ENCODE data around the gene HSD17B1. TPM values are rescaled to one million over a fixed set of nuclear protein-coding genes. Genes with fewer than 3 reads are reported as not detected.

Gene HSD17B1
- polyA plus RNA-seq, 3 donors from 2014 or later: 0.99 to 1.9 TPM; not detected in 1

DNA sequence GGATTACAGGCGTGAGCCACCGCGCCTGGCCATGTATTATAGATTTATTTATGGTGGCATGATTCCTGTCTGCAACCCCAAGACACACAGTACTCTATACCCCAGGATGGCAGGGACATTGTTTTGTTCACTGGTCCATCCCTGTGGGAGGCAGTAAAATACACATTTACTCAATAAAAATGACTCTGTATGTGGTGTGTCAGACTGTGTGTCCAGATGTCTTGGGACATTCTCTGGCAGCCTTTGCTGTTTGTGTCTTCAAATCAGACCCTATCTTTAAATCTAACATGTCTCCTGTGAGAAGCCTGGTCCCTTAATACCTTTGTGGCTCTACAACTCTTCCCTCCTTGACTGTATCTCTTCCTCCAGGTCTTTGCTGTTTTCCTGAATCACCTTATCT, 7.5 kb downstream of the HSD17B1 start:
- DNase-seq: no peak
- Mint-ChIP-seq H3K9me3 (no peaks in the 10 kb centered on the region), H3K4me1 (peaks cover 36 to 37% of the 10 kb centered on the region in 2 donors), H3K36me3 (peaks cover 0 to 6% (median 0%) of the 10 kb centered on the region in 3 donors), H3K27me3 (ENCODE audit: low read depth in 3 of 3) (peaks cover 8 to 13% (median 11%) of the 10 kb centered on the region in 3 donors), H3K27ac (peak overlapping the region in 3 of 6 donors; percentile 8 to 88 (median 22)), H3K4me3 (peak overlapping the region in 3 of 5 donors; percentile 62 to 77 (median 72))

DNA sequence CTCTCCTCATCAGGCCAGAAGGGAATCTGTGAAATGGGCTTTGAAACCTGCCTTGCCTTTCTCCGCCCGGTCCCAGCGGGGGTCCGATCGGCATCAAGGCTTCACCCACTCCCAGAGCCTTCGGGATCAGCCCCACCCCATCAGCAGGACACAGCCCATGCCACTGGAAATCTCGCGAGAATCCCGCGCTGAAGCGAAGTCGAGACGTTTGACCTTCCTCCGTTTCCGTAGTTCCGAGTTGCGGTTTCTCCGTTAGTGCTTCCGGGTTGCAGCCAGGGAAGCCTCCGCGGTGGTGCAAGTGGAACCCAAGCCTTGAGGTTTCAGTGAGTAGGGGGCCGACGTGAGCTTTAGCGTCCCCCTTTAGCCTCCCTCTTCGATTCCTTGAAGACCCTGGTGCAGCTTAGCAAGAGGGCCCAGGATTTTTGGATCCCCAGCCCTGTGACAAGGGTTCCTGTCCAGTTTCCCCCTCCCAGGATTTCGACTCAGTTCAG, 9.2 kb downstream of the HSD17B1 start, which contains the start of gene COASY:
COASY (plus strand) TSS at position 252 of the 491 bp plus-strand sequence. CDS start 475 bp downstream, outside the sequence.
- H3K4me3 Mint-ChIP-seq: peak within 1 kb of the TSS; percentile 91 to 95 (median 92)
- H3K4me1 Mint-ChIP-seq: peaks cover 40 to 42% of the 10 kb centered on the region in 2 donors
- DNase-seq: peak; percentile 88 to 92 (median 91)
- H3K27me3 Mint-ChIP-seq (ENCODE audit: low read depth in 3 of 3): peaks cover 15 to 18% (median 18%) of the 10 kb centered on the region in 3 donors
- peak within 1 kb of the TSS; percentile 85 to 97 (median 94) for H3K27ac Mint-ChIP-seq
- peaks cover 0 to 6% (median 0%) of the 10 kb centered on the region in 3 donors for H3K36me3 Mint-ChIP-seq
- no peaks in the 10 kb centered on the region for H3K9me3 Mint-ChIP-seq

DNA sequence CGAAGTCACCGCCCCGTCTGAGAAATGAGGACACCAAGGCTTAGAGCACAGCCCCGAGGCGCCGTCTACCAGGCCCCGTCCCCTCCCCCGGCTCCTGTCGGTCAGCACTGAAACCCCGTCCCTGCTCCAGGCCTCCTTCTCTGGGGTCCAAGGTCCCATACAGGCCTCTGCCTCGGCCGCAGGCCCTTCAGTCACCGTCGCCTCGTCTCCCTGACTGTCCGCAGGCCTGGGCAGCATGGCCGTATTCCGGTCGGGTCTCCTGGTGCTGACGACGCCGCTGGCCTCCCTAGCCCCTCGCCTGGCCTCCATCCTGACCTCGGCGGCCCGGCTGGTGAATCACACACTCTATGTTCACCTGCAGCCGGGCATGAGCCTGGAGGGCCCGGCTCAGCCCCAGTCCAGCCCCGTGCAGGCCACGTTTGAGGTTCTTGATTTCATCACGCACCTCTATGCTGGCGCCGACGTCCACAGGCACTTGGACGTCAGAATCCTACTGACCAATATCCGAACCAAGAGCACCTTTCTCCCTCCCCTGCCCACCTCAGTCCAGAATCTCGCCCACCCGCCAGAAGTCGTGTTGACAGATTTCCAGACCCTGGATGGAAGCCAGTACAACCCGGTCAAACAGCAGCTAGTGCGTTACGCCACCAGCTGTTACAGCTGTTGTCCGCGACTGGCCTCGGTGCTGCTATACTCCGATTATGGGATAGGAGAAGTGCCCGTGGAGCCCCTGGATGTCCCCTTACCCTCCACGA, 9.8 kb downstream of the HSD17B1 start:
- Mint-ChIP-seq H3K36me3 (peaks cover 0 to 6% (median 0%) of the 10 kb centered on the region in 3 donors), H3K4me1 (peaks cover 43 to 44% of the 10 kb centered on the region in 2 donors), H3K4me3 (peak overlapping the region; percentile 91 to 95 (median 92)), H3K27ac (peak overlapping the region; percentile 85 to 97 (median 94)), H3K27me3 (ENCODE audit: low read depth in 3 of 3) (peaks cover 17 to 24% (median 22%) of the 10 kb centered on the region in 3 donors), H3K9me3 (no peaks in the 10 kb centered on the region)
- DNase-seq: no peak

DNA sequence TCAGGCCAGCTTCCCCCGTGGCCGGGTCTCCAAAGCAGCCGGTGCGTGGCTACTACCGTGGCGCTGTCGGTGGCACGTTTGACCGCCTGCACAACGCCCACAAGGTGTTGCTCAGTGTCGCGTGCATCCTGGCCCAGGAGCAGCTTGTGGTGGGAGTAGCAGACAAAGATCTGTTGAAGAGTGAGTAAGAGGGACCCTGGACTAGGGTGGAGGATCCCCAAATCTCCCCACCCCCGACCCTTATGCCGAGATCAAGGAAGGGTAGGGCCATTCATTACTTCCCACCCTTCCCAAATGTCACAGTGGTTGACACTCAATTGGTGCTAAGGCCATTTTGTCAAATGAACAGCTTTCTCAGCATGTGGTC, 10.4 kb downstream of the HSD17B1 start:
- Mint-ChIP-seq H3K36me3 (peaks cover 0 to 9% (median 0%) of the 10 kb centered on the region in 3 donors), H3K27ac (peak overlapping the region in 5 of 6 donors; percentile 69 to 97 (median 85)), H3K4me1 (peaks cover 47 to 49% of the 10 kb centered on the region in 2 donors), H3K27me3 (ENCODE audit: low read depth in 3 of 3) (peaks cover 17 to 25% (median 22%) of the 10 kb centered on the region in 3 donors), H3K4me3 (peak overlapping the region; percentile 91 to 95 (median 92)), H3K9me3 (no peaks in the 10 kb centered on the region)
- no peak for DNase-seq

DNA sequence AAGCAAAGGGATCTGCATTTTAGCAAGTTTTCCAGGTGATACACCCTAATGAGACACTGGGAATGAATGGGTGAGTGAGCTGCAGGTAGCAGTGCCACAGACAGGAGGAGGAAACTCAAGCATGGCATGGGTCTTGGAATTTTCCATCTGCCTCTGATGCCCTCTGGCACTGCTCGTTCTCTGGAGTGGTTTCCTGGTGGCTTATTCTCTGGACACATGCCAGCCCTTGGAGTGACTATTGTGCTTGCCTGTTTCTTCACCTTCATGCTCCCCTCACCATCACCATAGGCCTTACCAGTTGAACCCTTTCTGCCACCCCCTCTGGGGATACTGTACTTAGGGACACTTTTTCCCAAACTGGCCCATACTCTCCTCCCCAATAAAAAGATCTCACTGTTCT, 10.8 kb downstream of the HSD17B1 start:
- peaks cover 49 to 51% of the 10 kb centered on the region in 2 donors for H3K4me1 Mint-ChIP-seq
- H3K9me3 Mint-ChIP-seq: no peaks in the 10 kb centered on the region
- no peak for DNase-seq
- peaks cover 0 to 9% (median 0%) of the 10 kb centered on the region in 3 donors for H3K36me3 Mint-ChIP-seq
- peaks cover 17 to 25% (median 22%) of the 10 kb centered on the region in 3 donors for H3K27me3 Mint-ChIP-seq (ENCODE audit: low read depth in 3 of 3)
- peak overlapping the region; percentile 47 to 91 (median 86) for H3K27ac Mint-ChIP-seq
- peak overlapping the region; percentile 76 to 93 (median 92) for H3K4me3 Mint-ChIP-seq

DNA sequence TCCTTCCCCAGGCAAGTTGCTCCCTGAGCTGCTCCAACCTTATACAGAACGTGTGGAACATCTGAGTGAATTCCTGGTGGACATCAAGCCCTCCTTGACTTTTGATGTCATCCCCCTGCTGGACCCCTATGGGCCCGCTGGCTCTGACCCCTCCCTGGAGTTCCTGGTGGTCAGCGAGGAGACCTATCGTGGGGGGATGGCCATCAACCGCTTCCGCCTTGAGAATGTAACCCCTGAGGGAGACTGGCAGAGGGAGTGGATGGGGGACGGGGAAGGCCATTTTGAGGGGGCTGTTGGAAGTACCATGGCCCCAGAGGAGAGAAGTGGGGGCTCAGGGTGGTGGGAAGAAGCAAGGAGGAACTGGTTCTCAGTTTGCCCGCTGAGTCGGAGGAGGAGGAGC, 11.2 kb downstream of the HSD17B1 start:
- H3K4me3 Mint-ChIP-seq: peak overlapping the region; percentile 76 to 93 (median 92)
- H3K36me3 Mint-ChIP-seq: peaks cover 0 to 12% (median 0%) of the 10 kb centered on the region in 3 donors
- peaks cover 53% of the 10 kb centered on the region in 2 donors for H3K4me1 Mint-ChIP-seq
- peak overlapping the region in 5 of 6 donors; percentile 47 to 87 (median 75) for H3K27ac Mint-ChIP-seq
- DNase-seq: no peak
- peaks cover 17 to 26% (median 22%) of the 10 kb centered on the region in 3 donors for H3K27me3 Mint-ChIP-seq (ENCODE audit: low read depth in 3 of 3)
- H3K9me3 Mint-ChIP-seq: no peaks in the 10 kb centered on the region

DNA sequence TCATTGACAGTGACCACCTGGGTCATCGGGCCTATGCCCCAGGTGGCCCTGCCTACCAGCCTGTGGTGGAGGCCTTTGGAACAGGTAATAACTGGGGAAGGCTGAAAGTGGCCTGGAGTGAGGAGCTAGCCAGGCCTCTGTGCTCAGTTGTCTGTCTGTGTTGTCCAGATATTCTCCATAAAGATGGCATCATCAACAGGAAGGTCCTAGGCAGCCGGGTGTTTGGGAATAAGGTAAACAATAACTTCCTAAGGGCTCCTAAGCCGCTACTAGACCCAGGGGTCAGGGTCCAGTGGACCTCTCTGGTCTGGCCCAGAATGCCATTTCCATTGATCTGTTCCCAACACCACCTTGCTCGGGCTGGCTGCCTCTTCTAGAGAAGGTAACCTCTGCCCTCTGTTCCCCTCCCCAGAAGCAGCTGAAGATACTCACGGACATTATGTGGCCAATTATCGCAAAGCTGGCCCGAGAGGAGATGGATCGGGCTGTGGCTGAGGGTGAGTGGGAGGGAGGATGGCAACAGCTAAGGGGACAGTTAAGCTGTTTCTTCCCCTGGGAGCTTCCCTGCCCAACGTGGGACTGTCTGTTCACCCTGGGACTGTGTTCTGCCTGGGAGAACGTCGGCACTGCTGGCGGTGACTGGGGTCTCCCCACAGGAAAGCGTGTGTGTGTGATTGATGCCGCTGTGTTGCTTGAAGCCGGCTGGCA, 12.2 kb downstream of the HSD17B1 start:
- Mint-ChIP-seq H3K9me3 (no peaks in the 10 kb centered on the region), H3K27me3 (ENCODE audit: low read depth in 3 of 3) (peaks cover 17 to 26% (median 19%) of the 10 kb centered on the region in 3 donors), H3K4me3 (peak overlapping the region; percentile 18 to 52 (median 43)), H3K36me3 (peaks cover 0 to 12% (median 0%) of the 10 kb centered on the region in 3 donors), H3K27ac (peak overlapping the region in 4 of 6 donors; percentile 17 to 88 (median 56)), H3K4me1 (peaks cover 54 to 57% of the 10 kb centered on the region in 2 donors)
- DNase-seq: no peak

DNA sequence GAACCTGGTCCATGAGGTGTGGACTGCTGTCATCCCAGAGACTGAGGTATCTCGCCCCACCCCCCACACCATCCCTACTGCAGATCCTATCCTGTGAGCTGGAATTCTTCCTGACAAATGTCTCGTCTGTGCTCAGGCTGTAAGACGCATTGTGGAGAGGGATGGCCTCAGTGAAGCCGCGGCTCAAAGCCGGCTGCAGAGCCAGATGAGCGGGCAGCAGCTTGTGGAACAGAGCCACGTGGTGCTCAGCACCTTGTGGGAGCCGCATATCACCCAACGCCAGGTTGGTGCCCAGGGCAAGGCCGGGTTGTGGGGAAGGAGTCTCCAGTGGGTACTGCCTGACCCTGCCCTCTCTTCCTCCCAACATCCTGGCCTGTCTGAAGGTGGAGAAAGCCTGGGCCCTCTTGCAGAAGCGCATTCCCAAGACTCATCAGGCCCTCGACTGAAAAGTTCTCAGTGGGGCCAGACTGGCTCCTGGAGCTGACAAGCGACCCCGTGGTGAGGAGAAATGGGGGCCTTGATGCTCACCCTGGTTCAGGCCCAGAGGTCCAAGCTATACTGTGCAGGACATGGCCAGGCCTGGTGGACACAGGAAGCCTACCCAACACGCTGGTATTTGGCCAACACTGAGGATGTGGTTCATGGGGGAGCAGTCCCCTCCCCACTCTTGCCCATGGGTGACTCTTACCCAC, 12.9 kb downstream of the HSD17B1 start:
- H3K27ac Mint-ChIP-seq: peak overlapping the region; percentile 82 to 98 (median 89)
- H3K4me3 Mint-ChIP-seq: peak overlapping the region in 3 of 5 donors; percentile 93 to 98 (median 93)
- peaks cover 0 to 12% (median 0%) of the 10 kb centered on the region in 3 donors for H3K36me3 Mint-ChIP-seq
- H3K9me3 Mint-ChIP-seq: no peaks in the 10 kb centered on the region
- H3K27me3 Mint-ChIP-seq (ENCODE audit: low read depth in 3 of 3): peaks cover 17 to 25% (median 18%) of the 10 kb centered on the region in 3 donors
- no peak for DNase-seq
- peaks cover 53% of the 10 kb centered on the region in 2 donors for H3K4me1 Mint-ChIP-seq

DNA sequence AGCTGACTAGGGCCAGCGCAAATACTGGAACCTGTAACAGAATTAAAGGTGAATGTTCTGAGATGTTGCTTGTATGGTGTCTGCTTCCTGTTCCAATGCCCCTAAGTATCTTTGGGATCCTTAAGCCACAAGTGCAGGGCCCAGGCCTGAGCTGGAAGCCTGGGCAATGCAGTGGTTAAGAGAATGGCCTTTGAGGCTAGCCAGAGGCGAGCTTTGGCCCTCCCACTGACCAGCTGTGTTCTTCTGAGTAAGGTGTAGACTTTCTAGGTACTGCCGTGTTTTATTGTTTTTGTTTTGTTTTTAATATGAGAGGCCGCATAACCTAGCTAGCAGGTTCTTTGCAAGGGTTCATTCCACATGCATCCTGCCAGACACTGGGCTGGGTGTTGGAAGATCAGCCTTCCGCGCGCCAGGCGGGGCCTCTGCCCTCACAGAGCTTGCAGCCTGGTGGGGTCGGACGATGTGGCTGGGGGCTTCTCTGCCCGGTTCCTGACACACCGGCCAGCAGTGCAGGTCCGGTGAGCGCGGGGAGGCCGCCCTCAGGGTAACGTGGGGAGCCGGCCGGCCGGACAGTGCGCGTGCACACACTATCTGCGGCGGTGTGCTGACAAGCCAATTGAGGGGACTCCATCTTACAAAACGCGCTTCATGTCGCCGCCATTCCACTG, 13.6 kb downstream of the HSD17B1 start:
- Mint-ChIP-seq H3K27me3 (ENCODE audit: low read depth in 3 of 3) (peaks cover 17 to 25% (median 17%) of the 10 kb centered on the region in 3 donors), H3K27ac (peak overlapping the region; percentile 82 to 98 (median 89)), H3K9me3 (no peaks in the 10 kb centered on the region), H3K4me1 (peaks cover 51% of the 10 kb centered on the region in 2 donors), H3K4me3 (peak overlapping the region; percentile 93 to 98 (median 94)), H3K36me3 (peaks cover 0 to 17% (median 7%) of the 10 kb centered on the region in 3 donors)
- no peak for DNase-seq

DNA sequence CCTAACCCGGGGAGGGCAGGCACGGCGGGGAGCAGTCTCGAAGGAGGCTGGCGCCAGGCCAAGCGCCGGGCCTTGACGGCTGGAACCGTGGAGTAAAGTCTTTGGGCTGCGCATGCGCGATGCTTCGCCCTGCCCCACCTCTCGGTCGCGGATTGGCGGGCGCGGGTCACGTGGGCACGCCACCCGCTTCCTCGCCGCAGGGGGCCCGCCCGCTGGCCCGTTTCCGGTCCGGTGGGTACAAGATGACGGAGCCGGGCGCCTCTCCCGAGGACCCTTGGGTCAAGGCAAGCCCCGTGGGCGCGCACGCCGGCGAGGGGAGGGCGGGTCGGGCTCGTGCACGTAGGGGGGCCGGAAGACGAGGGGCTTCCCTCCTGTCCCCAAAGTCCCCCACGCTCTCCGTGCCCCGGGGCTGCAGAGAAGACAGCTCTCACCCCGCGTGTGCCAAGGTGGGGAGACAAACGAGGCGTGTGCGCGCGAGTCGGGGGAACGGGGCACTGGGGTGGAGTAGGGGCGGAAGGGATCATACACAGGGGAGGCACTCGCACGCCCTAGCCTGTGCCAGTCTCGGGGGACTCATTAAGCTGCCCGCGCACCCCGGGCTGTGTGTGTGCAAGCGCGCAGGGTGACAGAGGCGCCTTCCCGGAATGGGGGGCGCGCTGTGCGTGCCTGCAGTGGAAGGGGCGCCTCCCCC, 14.3 kb downstream of the HSD17B1 start, which contains the start of gene MLX:
MLX (plus strand) TSS at position 218 of the 691 bp plus-strand sequence; CDS start at position 243, 25 bp downstream.
- peaks cover 0 to 23% (median 7%) of the 10 kb centered on the region in 3 donors for H3K36me3 Mint-ChIP-seq
- peak within 1 kb of the TSS; percentile 93 to 98 (median 94) for H3K4me3 Mint-ChIP-seq
- peaks cover 13 to 21% (median 13%) of the 10 kb centered on the region in 3 donors for H3K27me3 Mint-ChIP-seq (ENCODE audit: low read depth in 3 of 3)
- peaks cover 44% of the 10 kb centered on the region in 2 donors for H3K4me1 Mint-ChIP-seq
- no peaks in the 10 kb centered on the region for H3K9me3 Mint-ChIP-seq
- peak within 1 kb of the TSS; percentile 82 to 98 (median 92) for H3K27ac Mint-ChIP-seq
- peak; percentile 93 to 94 (median 93) for DNase-seq

DNA sequence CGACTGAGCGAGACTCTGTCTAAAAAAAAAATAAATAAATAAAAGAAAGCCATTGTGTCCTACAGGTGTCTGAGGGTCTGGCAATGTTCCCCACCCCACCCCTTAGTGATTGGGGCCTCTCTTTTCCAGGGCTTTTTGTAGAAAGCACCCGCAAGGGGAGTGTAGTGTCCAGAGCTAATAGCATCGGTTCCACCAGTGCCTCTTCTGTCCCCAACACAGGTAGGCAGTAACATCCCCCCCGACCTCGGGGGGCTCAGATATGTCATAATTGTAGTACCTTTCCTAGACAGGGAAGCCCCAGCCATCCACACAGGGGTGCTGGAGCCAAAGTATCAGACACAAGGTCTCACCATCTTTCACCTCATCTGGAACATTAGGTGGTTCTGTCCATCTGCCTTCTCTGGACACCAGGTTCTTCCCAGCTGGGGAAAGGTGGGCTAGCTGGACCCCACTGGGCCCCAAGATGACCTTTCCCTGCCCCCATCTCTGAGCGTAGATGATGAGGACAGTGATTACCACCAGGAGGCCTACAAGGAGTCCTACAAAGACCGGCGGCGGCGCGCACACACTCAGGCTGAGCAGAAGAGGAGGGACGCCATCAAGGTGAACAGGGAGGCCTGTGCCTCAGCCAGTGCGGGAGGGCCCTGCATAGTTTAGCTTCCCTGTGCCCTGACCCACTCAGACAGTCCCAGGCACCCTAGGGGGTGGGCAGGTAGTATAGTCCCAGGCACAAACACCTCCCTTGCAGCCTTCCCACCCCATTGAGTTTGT, 15.8 kb downstream of the HSD17B1 start:
- Mint-ChIP-seq H3K4me1 (peaks cover 35 to 41% of the 10 kb centered on the region in 2 donors), H3K36me3 (peaks cover 9 to 28% (median 12%) of the 10 kb centered on the region in 3 donors), H3K27ac (peak overlapping the region in 3 of 6 donors; percentile 71 to 98 (median 74)), H3K4me3 (peak overlapping the region; percentile 32 to 98 (median 56)), H3K9me3 (no peaks in the 10 kb centered on the region), H3K27me3 (ENCODE audit: low read depth in 3 of 3) (peaks cover 8 to 17% (median 11%) of the 10 kb centered on the region in 3 donors)
- no peak for DNase-seq
